DOHH2 (cell line): ENCODE data around the gene VKORC1.
"Not testable (repeated sequence)": the region's sequence is repeated elsewhere in the genome, so short reads cannot be mapped to it uniquely, and the experiment has no call there.

Experiments
- H3F3A ChIP-seq: fragments of 200-600 bp; sonication (generic), shearing (Covaris generic); 2 replicates; pipeline ENCODE4 v1.6.0; 2016; ENCODE audit warnings: antibody characterized with exemption, mild to moderate bottlenecking; ENCODE audit not compliant: control insufficient read depth, insufficient read depth
- H3K27ac ChIP-seq: fragments of 200-600 bp; sonication (generic); 2 replicates; pipeline ENCODE4 v1.5.1; 2014; ENCODE audit warnings: low read depth, mild to moderate bottlenecking, low read length, moderate library complexity
- H3K27me3 ChIP-seq: fragments of 200-600 bp; sonication (generic); 2 replicates; pipeline ENCODE4 v1.6.1; 2014; ENCODE audit warnings: mild to moderate bottlenecking, low read length, mixed read lengths; ENCODE audit not compliant: control insufficient read depth
- H3K36me3 ChIP-seq: fragments of 200-600 bp; sonication (generic); 2 replicates; pipeline ENCODE4 v1.6.1; 2014; ENCODE audit warnings: mild to moderate bottlenecking, low read length, moderate library complexity, mixed read lengths; ENCODE audit not compliant: control insufficient read depth
- H3K4me1 ChIP-seq: fragments of 200-600 bp; sonication (generic); 2 replicates; pipeline ENCODE4 v1.6.1; 2014; ENCODE audit warnings: mild to moderate bottlenecking, low read length, mixed read lengths; ENCODE audit not compliant: control insufficient read depth
- H3K4me2 ChIP-seq: fragments of 200-600 bp; sonication (generic); 2 replicates; pipeline ENCODE4 v1.6.0; 2014; ENCODE audit warnings: mild to moderate bottlenecking, low read length, moderate library complexity
- H3K4me3 ChIP-seq: fragments of 200-600 bp; sonication (generic); 2 replicates; pipeline ENCODE4 v1.5.1; 2014; ENCODE audit warnings: mild to moderate bottlenecking, low read length, mixed read lengths
- H3K79me2 ChIP-seq: fragments of 200-600 bp; sonication (generic); 2 replicates; pipeline ENCODE4 v1.6.1; 2014; ENCODE audit warnings: mild to moderate bottlenecking, low read length, mixed read lengths; ENCODE audit not compliant: control insufficient read depth
- H3K9me2 ChIP-seq: fragments of 200-600 bp; sonication (generic); replicated peaks from 2 replicates; pipeline ENCODE4 v1.6.1; 2014; ENCODE audit warnings: mild to moderate bottlenecking, low read length, mixed read lengths; ENCODE audit not compliant: control insufficient read depth
- H3K9me3 ChIP-seq: fragments of 200-600 bp; sonication (generic); 2 replicates; pipeline ENCODE4 v1.6.1; 2014; ENCODE audit warnings: antibody characterized with exemption, low read length, mixed read lengths; ENCODE audit not compliant: control insufficient read depth, insufficient read depth
- H4K20me1 ChIP-seq: fragments of 200-600 bp; sonication (generic); 2 replicates; pipeline ENCODE4 v1.6.0; 2014; ENCODE audit warnings: low read depth, mild to moderate bottlenecking, antibody characterized with exemption, low read length, moderate library complexity; ENCODE audit not compliant: control insufficient read depth, insufficient read depth
- EZH2phosphoT487 ChIP-seq: fragments of 200-600 bp; sonication (generic); IDR thresholded peaks from 2 replicates; pipeline ENCODE4 v1.6.1; 2017; ENCODE audit warnings: borderline replicate concordance, mild to moderate bottlenecking, antibody characterized with exemption, low read length, moderate library complexity, mixed read lengths
- TF ChIP-seq, protein P1 (sequence below): fragments of 200-600 bp; sonication (generic); IDR thresholded peaks from one replicate; pipeline ENCODE4 v1.5.1; 2014; ENCODE audit warnings: antibody characterized with exemption, mild to moderate bottlenecking, low read depth, low read length; ENCODE audit not compliant: poor library complexity, severe bottlenecking

The VKORC1 gene

DNA sequence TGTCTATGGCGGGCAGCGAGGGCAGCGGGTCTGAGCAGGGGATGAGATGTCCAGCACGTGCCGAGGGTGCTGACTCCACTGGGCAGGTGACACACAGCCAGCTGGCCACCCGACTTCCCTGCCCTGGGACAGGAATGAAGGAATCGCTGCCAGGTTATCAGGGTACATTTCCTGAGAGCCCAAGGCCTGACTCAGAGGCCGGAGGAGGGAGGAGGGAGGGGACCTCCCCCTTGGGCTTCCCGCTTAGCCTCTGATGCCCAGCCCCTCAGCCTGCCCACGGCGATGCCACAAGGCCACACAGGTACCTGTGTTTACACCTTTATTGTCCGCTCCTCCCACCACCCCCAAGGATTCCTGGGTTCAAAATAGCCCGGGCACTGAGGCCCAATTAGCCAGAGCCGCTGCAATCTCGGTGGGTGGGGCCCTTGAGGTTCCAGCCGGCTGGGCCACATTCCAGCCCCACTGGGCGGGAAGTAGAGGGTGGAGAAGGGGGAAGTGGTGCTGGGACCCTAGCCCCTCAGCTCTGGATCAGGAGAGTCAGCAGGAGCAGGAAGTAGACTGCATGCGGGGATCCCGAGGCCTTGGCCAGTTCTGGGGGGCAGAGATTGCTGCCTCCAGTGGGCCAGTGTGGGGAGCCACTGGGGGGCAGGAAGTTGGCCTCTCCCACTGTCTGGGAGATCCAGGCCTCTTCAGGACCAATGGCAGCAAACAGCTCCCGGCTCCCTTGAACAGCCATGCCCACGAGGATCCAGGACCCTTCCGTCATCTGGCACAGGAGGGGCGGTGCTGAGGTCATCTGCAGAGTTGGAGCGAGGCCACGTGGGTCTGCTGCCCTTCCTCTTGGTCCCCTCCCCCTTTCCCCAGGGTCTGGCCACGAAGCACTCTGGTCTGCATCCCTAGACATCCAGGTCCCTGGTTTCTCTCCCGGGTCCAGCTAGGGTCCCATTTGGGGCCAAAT, 44.3 kb upstream of the VKORC1 start:
- TF ChIP-seq EZH2phosphoT487 = no peak
- TF ChIP-seq, protein P1, sequence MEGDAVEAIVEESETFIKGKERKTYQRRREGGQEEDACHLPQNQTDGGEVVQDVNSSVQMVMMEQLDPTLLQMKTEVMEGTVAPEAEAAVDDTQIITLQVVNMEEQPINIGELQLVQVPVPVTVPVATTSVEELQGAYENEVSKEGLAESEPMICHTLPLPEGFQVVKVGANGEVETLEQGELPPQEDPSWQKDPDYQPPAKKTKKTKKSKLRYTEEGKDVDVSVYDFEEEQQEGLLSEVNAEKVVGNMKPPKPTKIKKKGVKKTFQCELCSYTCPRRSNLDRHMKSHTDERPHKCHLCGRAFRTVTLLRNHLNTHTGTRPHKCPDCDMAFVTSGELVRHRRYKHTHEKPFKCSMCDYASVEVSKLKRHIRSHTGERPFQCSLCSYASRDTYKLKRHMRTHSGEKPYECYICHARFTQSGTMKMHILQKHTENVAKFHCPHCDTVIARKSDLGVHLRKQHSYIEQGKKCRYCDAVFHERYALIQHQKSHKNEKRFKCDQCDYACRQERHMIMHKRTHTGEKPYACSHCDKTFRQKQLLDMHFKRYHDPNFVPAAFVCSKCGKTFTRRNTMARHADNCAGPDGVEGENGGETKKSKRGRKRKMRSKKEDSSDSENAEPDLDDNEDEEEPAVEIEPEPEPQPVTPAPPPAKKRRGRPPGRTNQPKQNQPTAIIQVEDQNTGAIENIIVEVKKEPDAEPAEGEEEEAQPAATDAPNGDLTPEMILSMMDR = no peak
- H3K79me2 ChIP-seq = no peaks in the 10 kb centered on the region
- no peaks in the 10 kb centered on the region for H4K20me1 ChIP-seq
- H3K9me3 ChIP-seq = no peaks in the 10 kb centered on the region
- H3K4me2 ChIP-seq = no peak overlapping the region
- H3K36me3 ChIP-seq = no peaks in the 10 kb centered on the region
- no peaks in the 10 kb centered on the region for H3F3A ChIP-seq
- H3K4me3 ChIP-seq = no peak overlapping the region
- H3K27ac ChIP-seq = no peak overlapping the region
- H3K9me2 ChIP-seq = no peaks in the 10 kb centered on the region
- H3K27me3 ChIP-seq = no peaks in the 10 kb centered on the region
- H3K4me1 ChIP-seq = peaks cover 15% of the 10 kb centered on the region

DNA sequence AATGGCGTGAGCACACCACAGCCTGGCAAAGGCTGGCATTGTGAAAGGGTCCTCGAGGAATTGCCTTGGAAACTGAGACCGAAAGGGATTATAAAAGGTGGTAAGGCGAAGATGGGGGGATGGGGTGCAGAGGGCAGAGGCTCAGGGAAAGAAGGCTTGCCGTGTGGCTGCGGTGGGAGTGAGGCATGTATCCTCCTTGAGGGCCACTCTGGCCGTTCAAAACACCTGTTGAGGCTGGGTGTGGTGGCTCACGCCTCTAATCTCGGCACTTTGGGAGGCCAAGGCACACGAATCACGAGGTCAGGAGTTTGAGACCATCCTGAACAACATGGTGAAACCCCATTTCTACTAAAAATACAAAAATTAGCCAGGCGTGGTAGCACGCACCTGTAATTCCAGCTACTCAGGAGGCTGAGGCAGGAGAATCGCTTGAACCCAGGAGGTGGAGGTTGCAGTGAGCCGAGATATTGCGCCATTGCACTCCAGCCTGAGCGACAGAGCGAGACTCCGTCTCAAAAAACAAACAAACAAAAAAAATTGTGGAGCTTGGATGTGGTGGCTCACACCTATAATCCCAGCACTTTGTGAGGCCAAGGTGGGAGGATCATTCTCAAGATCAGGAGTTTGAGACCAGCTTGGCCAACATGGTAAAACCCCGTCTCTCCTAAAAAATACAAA, 42.4 kb upstream of the VKORC1 start:
- H3K36me3 ChIP-seq, H3K9me3 ChIP-seq, H3K79me2 ChIP-seq, H3K27ac ChIP-seq, H3K27me3 ChIP-seq, H3F3A ChIP-seq, H3K4me1 ChIP-seq, H4K20me1 ChIP-seq, H3K9me2 ChIP-seq, H3K4me3 ChIP-seq, H3K4me2 ChIP-seq: not testable (repeated sequence)

DNA sequence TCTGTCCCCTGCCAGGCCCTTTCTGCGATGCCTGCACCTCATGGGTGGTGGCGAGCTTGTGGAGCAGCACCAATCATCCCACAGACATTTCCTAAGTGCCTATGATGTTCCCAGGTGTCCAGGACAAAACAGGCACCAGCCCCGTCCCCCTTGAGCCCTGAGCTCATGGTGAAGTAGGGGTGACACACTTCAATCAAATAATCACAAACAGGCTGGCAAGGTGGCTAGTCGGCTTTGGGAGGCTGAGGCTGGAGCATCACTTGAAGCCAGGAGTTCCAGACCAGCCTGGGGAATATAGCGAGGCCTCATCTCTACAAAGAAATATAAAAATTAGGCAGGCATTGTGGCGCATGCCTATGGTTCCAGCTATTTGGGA, 41.7 kb upstream of the VKORC1 start:
- Histone ChIP-seq H3K9me3 (no peaks in the 10 kb centered on the region), H3K9me2 (no peaks in the 10 kb centered on the region), H3F3A (no peaks in the 10 kb centered on the region), H4K20me1 (no peaks in the 10 kb centered on the region), H3K4me1 (peaks cover under 1% of the 10 kb centered on the region), H3K79me2 (no peaks in the 10 kb centered on the region), H3K4me3 (no peak overlapping the region), H3K27me3 (no peaks in the 10 kb centered on the region), H3K27ac (no peak overlapping the region), H3K4me2 (no peak overlapping the region), H3K36me3 (peaks cover 6% of the 10 kb centered on the region; the same call in 1 of the 2 replicates)
- no peak for TF ChIP-seq EZH2phosphoT487
- TF ChIP-seq, protein P1 = no peak
